NT2/D1 (cell line): ENCODE measurements around the gene MEIS2.

Experiments
- DNase-seq: peaks from one replicate; pipeline ENCODE4 v3.0.0-alpha.2; 2011; ENCODE audit warnings: low read depth, low spot score
- H3K27me3 ChIP-seq: 2 replicates; pipeline ENCODE4 v1.6.0; 2011; ENCODE audit warnings: mild to moderate bottlenecking; ENCODE audit not compliant: insufficient read length, insufficient read depth
- H3K36me3 ChIP-seq: 2 replicates; pipeline ENCODE4 v1.6.1; 2011; ENCODE audit warnings: mild to moderate bottlenecking, low read length, mixed read lengths; ENCODE audit not compliant: insufficient read depth, insufficient read length
- H3K4me1 ChIP-seq: 2 replicates; pipeline ENCODE4 v1.5.1; 2011; ENCODE audit not compliant: insufficient read depth, insufficient read length
- H3K4me3 ChIP-seq: 2 replicates; pipeline ENCODE4 v1.5.1; 2011; ENCODE audit warnings: low read depth; ENCODE audit not compliant: insufficient read length
- H3K9ac ChIP-seq: 2 replicates; pipeline ENCODE4 v1.6.0; 2011; ENCODE audit warnings: low read depth; ENCODE audit not compliant: insufficient read length
- H3K9me3 ChIP-seq: 2 replicates; pipeline ENCODE4 v1.5.1; 2011; ENCODE audit warnings: mild to moderate bottlenecking, low read length; ENCODE audit not compliant: insufficient read depth
- SUZ12 ChIP-seq: IDR thresholded peaks from 2 replicates; pipeline ENCODE4 v1.6.1; 2011; ENCODE audit not compliant: insufficient read length, insufficient read depth; ENCODE audit errors: extremely low read depth
- YY1 ChIP-seq: IDR thresholded peaks from 2 replicates; pipeline ENCODE4 v1.6.1; 2011; ENCODE audit not compliant: insufficient read length, insufficient read depth
- ZNF274 ChIP-seq: IDR thresholded peaks from 2 replicates; pipeline ENCODE4 v1.6.1; 2011; ENCODE audit warnings: mild to moderate bottlenecking, low read depth, low read length

Gene MEIS2

GRCh38 chr15:36880224-36880912, 220.0 kb downstream of the MEIS2 start:
- no peaks in the 10 kb centered on the region for H3K9me3 ChIP-seq
- DNase-seq, result no peak
- peaks cover 5% of the 10 kb centered on the region for H3K4me1 ChIP-seq
- H3K27me3 ChIP-seq, result peaks cover 63% of the 10 kb centered on the region
- H3K4me3 ChIP-seq, result no peak overlapping the region
- H3K9ac ChIP-seq, result no peak overlapping the region
- no peak for TF ChIP-seq YY1
- no peak for TF ChIP-seq ZNF274
- TF ChIP-seq SUZ12, result no peak
- no peaks in the 10 kb centered on the region for H3K36me3 ChIP-seq

- no peak for DNase-seq
- no peak overlapping the region for H3K9ac ChIP-seq
- no peak overlapping the region for H3K4me3 ChIP-seq
- no peaks in the 10 kb centered on the region for H3K9me3 ChIP-seq
- TF ChIP-seq YY1 (no peak), SUZ12 (no peak), ZNF274 (no peak)
- H3K36me3 ChIP-seq, result no peaks in the 10 kb centered on the region
- peaks cover 56% of the 10 kb centered on the region for H3K27me3 ChIP-seq
- peaks cover 5% of the 10 kb centered on the region for H3K4me1 ChIP-seq
These were observed 220.7 kb downstream of the MEIS2 start for GRCh38 chr15:36879568-36880222.

- TF ChIP-seq ZNF274 (no peak), SUZ12 (no peak), YY1 (no peak)
- DNase-seq, result no peak
- Histone ChIP-seq H3K4me1 (peaks cover 5% of the 10 kb centered on the region), H3K27me3 (peaks cover 47% of the 10 kb centered on the region), H3K4me3 (no peak overlapping the region), H3K9me3 (no peaks in the 10 kb centered on the region), H3K36me3 (no peaks in the 10 kb centered on the region), H3K9ac (no peak overlapping the region)
These were observed 221.6 kb downstream of the MEIS2 start for GRCh38 chr15:36878684-36879262.

GRCh38 chr15:36877796-36878683, 222.3 kb downstream of the MEIS2 start:
- no peaks in the 10 kb centered on the region for H3K9me3 ChIP-seq
- H3K27me3 ChIP-seq, result peaks cover 39% of the 10 kb centered on the region
- H3K4me1 ChIP-seq, result peaks cover 5% of the 10 kb centered on the region
- DNase-seq, result no peak
- H3K36me3 ChIP-seq, result no peaks in the 10 kb centered on the region
- TF ChIP-seq ZNF274, result no peak
- no peak for TF ChIP-seq SUZ12
- TF ChIP-seq YY1, result no peak
- H3K4me3 ChIP-seq, result no peak overlapping the region
- H3K9ac ChIP-seq, result no peak overlapping the region

DNA sequence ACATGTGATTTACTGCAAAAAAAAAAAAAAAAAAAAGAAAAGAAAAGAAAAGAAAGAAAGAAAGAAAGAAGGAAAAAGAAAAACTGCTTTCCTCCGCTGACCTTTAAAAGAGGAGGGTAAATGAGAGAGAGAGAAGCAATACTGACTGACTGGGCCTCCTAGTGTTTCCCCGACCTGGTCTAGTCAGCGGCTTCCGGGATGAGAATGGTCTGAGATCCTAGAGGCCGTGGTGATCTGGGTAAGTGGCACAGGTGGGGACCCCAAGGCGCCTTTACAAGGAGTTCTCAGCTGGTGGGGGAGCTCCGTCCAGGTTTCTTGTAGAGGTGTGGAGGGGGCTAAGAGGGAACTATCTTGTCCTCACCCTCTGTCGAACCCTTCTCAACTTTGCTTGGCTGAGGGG, 223.1 kb downstream of the MEIS2 start:
- Histone ChIP-seq H3K4me1 (peaks cover 5% of the 10 kb centered on the region), H3K27me3 (peaks cover 32% of the 10 kb centered on the region), H3K9me3 (no peaks in the 10 kb centered on the region), H3K36me3 (no peaks in the 10 kb centered on the region), H3K9ac (no peak overlapping the region), H3K4me3 (no peak overlapping the region)
- no peak for DNase-seq
- TF ChIP-seq SUZ12, result no peak

DNA sequence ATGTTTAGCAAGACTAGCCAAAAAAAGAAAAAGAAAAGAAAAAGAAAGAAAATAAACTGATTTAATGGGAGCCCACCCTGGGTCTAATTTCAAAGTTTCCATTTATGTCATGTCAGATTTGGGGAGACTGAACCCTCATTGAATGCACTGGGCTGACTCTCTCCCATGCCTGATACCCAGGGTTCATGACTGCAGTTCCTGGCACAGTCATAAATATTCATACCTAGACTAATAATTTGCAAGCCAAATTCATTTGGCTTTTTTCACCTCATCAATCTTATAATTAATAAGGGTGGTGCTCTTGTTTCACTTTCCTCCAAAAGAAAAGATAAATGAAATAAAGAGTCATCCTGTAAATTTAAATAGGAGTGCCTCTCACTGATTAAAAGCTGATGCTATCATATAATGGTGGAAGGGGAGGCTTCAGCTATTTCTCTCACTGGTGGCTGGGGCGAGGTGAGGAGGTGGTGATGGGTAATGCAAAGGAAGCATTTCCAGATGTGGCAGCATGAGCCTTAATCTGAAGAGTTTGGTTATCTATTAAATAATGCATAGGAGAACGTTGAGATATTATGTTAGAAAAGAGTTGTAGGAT, 224.5 kb downstream of the MEIS2 start:
- H3K4me1 ChIP-seq, result peaks cover 5% of the 10 kb centered on the region
- H3K9me3 ChIP-seq, result no peaks in the 10 kb centered on the region
- no peak overlapping the region for H3K4me3 ChIP-seq
- no peaks in the 10 kb centered on the region for H3K36me3 ChIP-seq
- no peak for TF ChIP-seq YY1
- TF ChIP-seq SUZ12, result no peak
- TF ChIP-seq ZNF274, result no peak
- peaks cover 17% of the 10 kb centered on the region for H3K27me3 ChIP-seq
- DNase-seq, result no peak
- H3K9ac ChIP-seq, result no peak overlapping the region

- Histone ChIP-seq H3K36me3 (no peaks in the 10 kb centered on the region), H3K9me3 (no peaks in the 10 kb centered on the region), H3K27me3 (peaks cover 8% of the 10 kb centered on the region), H3K9ac (no peak overlapping the region), H3K4me3 (no peak overlapping the region), H3K4me1 (peaks cover 5% of the 10 kb centered on the region)
- TF ChIP-seq SUZ12 (no peak), YY1 (no peak), ZNF274 (no peak)
- DNase-seq, result no peak
These were observed 225.4 kb downstream of the MEIS2 start for GRCh38 chr15:36874930-36875329.
